H1 (cell line): Measurements from ENCODE around the gene EFEMP1. TPM values are rescaled to one million over a fixed set of nuclear protein-coding genes. Genes with fewer than 3 reads are reported as not detected.

Source experiments
- JUND ChIP-seq: IDR thresholded peaks from 2 replicates; pipeline ENCODE4 v1.6.1; 2011; ENCODE audit warnings: mild to moderate bottlenecking, improper control_type of control experiment, low read length
- RNF2 ChIP-seq: fragments of 200-900, 300-1000 bp; sonication (generic); IDR thresholded peaks from 2 replicates; pipeline ENCODE4 v1.7.1; 2016; ENCODE audit warnings: borderline replicate concordance, low read depth, mild to moderate bottlenecking, antibody characterized with exemption, low read length; ENCODE audit not compliant: poor library complexity, severe bottlenecking; ENCODE audit errors: missing control alignments
- polyA plus RNA-seq, 7 experiments: library from polyadenylated mRNA; depleted of rRNA in 3 of 7; stranded (reverse) in 5 of 7; unstranded in 2 of 7; fragments of >200 nt in 5 of 7; fragments of 200-250 nt in 2 of 7; gene quantifications; 1 replicate in 5 of 7; 2 replicates in 1 of 7; 4 replicates in 1 of 7; pipeline versions ENCODE4 v1.2.1 to v1.2.3, GENCODE V29; 2011 to 2013; ENCODE audit warnings: missing spikeins in 2 of 7, mixed read lengths in 2 of 7
- total RNA-seq: library from RNA; stranded (reverse); fragmentation: NEBNext Ultra II Directional; extraction: Animal tissue kit (Norgen Biotek cat#: 25700); gene quantifications from 2 replicates; pipeline ENCODE4 v1.2.1, GENCODE V29; 2021

EFEMP1 gene
- total and polyA plus RNA-seq, 2 of the 8 experiments (the other 6 are each of a cell fraction or from before 2014, with no cell fraction given) = 15.5 to 19.7 TPM

GRCh38 chr2:55840460-55840859 is 83.1 kb downstream of the EFEMP1 start (continued):
- TF ChIP-seq RNF2 (no peak), JUND (no peak)
